ENCODE measurements around the gene CLCN1. TPM values are rescaled to one million over a fixed set of nuclear protein-coding genes. Genes with fewer than 3 reads are reported as not detected.

Gene CLCN1
- total and polyA plus RNA-seq, 2 of the 8 experiments (the other 6 are each of a cell fraction or from before 2014, with no cell fraction given), result 0.36 to 0.41 TPM

GRCh38 chr7:143280566-143280965, 35.3 kb upstream of the CLCN1 start:
- Histone ChIP-seq H3K56ac (replicated peaks; ENCODE audit: insufficient read length, low read depth, low read length) (no peak overlapping the region), H2BK120ac (replicated peaks; ENCODE audit: low read depth, low read length) (no peak overlapping the region), H3K27me3 (replicated peaks in 1 of 4; ENCODE audit: control insufficient read depth in 3 of 4, extremely low read depth in 1 of 4, insufficient read depth in 3 of 4, low read length in 3 of 4) (no peaks in the 10 kb centered on the region; a peak in 2 of 7 replicates), H2AK5ac (ENCODE audit: low read depth, low read length) (no peak overlapping the region), H3K9ac (replicated peaks in 1 of 4; ENCODE audit: extremely low read depth in 1 of 4, low read depth in 3 of 4, low read length in 3 of 4) (no peak overlapping the region), H3K14ac (ENCODE audit: insufficient read length) (no peak overlapping the region), H2AFZ (ENCODE audit: low read length) (no peak overlapping the region), H3K79me1 (ENCODE audit: low read depth, low read length) (no peaks in the 10 kb centered on the region), H2BK15ac (ENCODE audit: low read length) (no peak overlapping the region), H3K23me2 (ENCODE audit: low read depth, low read length) (peaks cover 4% of the 10 kb centered on the region; the same call in 1 of the 2 replicates), H3K18ac (ENCODE audit: extremely low read depth, low read length) (no peak overlapping the region), H3K4me2 (ENCODE audit: insufficient read depth in 1 of 2, low read depth in 2 of 2, low read length in 2 of 2) (no peak overlapping the region), H4K5ac (ENCODE audit: insufficient read length, low read depth, low read length) (no peak overlapping the region), H3K36me3 (ENCODE audit: control insufficient read depth in 2 of 4, insufficient read depth in 4 of 4, low read length in 3 of 4) (no peaks in the 10 kb centered on the region), H3K23ac (ENCODE audit: insufficient read length) (no peak overlapping the region), H2BK5ac (ENCODE audit: low read depth, low read length) (no peak overlapping the region), H3K79me2 (ENCODE audit: control insufficient read depth in 1 of 2, insufficient read depth in 2 of 2, low read length in 2 of 2) (no peaks in the 10 kb centered on the region), H3K4me3 (ENCODE audit: extremely low read depth in 1 of 4, insufficient read depth in 2 of 4, low read depth in 3 of 4, low read length in 4 of 4) (no peak overlapping the region), H3K27ac (ENCODE audit: low read depth, low read length) (no peak overlapping the region), H2BK12ac (ENCODE audit: low read depth, low read length) (no peak overlapping the region), H4K20me1 (replicated peaks in 1 of 2; ENCODE audit: control insufficient read depth in 1 of 2, insufficient read depth in 2 of 2, low read length in 2 of 2) (no peaks in the 10 kb centered on the region), H4K91ac (replicated peaks; ENCODE audit: insufficient read length, low read length) (no peak overlapping the region), H3K9me3 (ENCODE audit: insufficient read depth in 2 of 2, low read depth in 1 of 2, low read length in 1 of 2) (no peaks in the 10 kb centered on the region), H3K4me1 (replicated peaks in 1 of 4; ENCODE audit: control insufficient read depth in 3 of 4, insufficient read depth in 4 of 4, low read length in 3 of 4) (peaks cover 9 to 12% (median 10%) of the 10 kb centered on the region in 4 experiments), H4K8ac (ENCODE audit: extremely low read depth, insufficient read depth, low read length) (no peak overlapping the region), H3K4ac (replicated peaks; ENCODE audit: insufficient read length, low read depth, low read length) (no peak overlapping the region), H2BK20ac (ENCODE audit: low read length) (no peak overlapping the region)
- TF ChIP-seq GABPA (IDR thresholded peaks at IDR 0.05; ENCODE audit: borderline replicate concordance, insufficient read depth, low read length) (no peak), TCF12 (IDR thresholded peaks at IDR 0.05; ENCODE audit: low read depth, low read length) (no peak), TAF1 (IDR thresholded peaks at IDR 0.05; ENCODE audit: low read depth, low read length) (no peak), HDAC6 (IDR thresholded peaks at IDR 0.05; ENCODE audit: low read depth, low read length) (no peak), KDM1A (IDR thresholded peaks at IDR 0.05; ENCODE audit: borderline replicate concordance, low read length) (no peak), SIX5 (IDR thresholded peaks at IDR 0.05; ENCODE audit: low read depth, low read length) (no peak), EGR1 (IDR thresholded peaks at IDR 0.05; ENCODE audit: borderline replicate concordance, low read depth, low read length) (no peak), BCL11A (IDR thresholded peaks at IDR 0.05; ENCODE audit: low read depth in 2 of 2, low read length in 2 of 2) (no peak), RXRA (IDR thresholded peaks at IDR 0.05; ENCODE audit: insufficient read depth, low read depth, low read length) (no peak), CREB1 (IDR thresholded peaks at IDR 0.05) (no peak), YY1 (IDR thresholded peaks at IDR 0.05; ENCODE audit: low read depth, low read length) (no peak), PHF8 (conservative IDR thresholded peaks at IDR 0.05; ENCODE audit: low read depth, low read length) (no peak), MAFK (IDR thresholded peaks at IDR 0.05; ENCODE audit: low read depth, low read length) (no peak), SIN3A (conservative IDR thresholded peaks at IDR 0.05 in 1 of 2, IDR thresholded peaks at IDR 0.05 in 1 of 2; ENCODE audit: low read depth in 1 of 2, low read length in 2 of 2) (no peak), CBX5 (IDR thresholded peaks at IDR 0.05; ENCODE audit: low read depth, low read length) (no peak)
- FAIRE-seq (no peak), DNase-seq (ENCODE audit: low read depth in 1 of 2, low spot score in 2 of 2) (no peak)
- ChIA-PET POLR2A (ENCODE audit: partially characterized antibody) (interaction anchor here (1.0 to 2.4 kb wide), 2 partner anchors 8 to 17 kb away, joined by 3 to 8 read pairs; partner anchors contain the start of genes CASP2 and GSTK1), CTCF (ENCODE audit: partially characterized antibody) (interaction anchor here (1.2 to 3.8 kb wide), 7 partner anchors 12 to 108 kb away, joined by 3 to 21 read pairs (median 6); no protein-coding TSS in a partner anchor)
- 75% methylated on average over 2 of the region's 2 CpGs; no CpG with 5 or more reads in 1 of the 2 experiments for WGBS, 2 experiments (ENCODE audit: extremely low coverage in 1 of 2, insufficient coverage in 1 of 2, insufficient read length in 1 of 2, insufficient replicate concordance in 2 of 2, low coverage in 1 of 2, low lambda C conversion rate in 2 of 2, missing lambda C conversion rate in 1 of 2)
